NCI-H345 treated with DMSO at 0.1 percent for 48 hours (cell line): ENCODE results near the gene VAC14.

Experiments used
- DNase-seq: peaks from one replicate; lab custom pipeline; 2025; ENCODE audit not compliant: unreplicated experiment; lab: John Stamatoyannopoulos, UW

Gene VAC14

GRCh38 chr16:70786020-70786755 lies 14.8 kb downstream of the VAC14 start:
- no peak for DNase-seq

- DNase-seq: no peak
Measured at GRCh38 chr16:70784692-70785555, 16.0 kb downstream of the VAC14 start.

GRCh38 chr16:70782237-70782636 lies 18.7 kb downstream of the VAC14 start:
- DNase-seq: no peak

- no peak for DNase-seq
Measured at GRCh38 chr16:70781800-70782199, 19.2 kb downstream of the VAC14 start.

- DNase-seq: no peak
Measured at GRCh38 chr16:70780546-70780945, 20.4 kb downstream of the VAC14 start.

GRCh38 chr16:70779361-70779760 lies 21.6 kb downstream of the VAC14 start:
- DNase-seq: no peak

GRCh38 chr16:70778901-70779309 lies 22.1 kb downstream of the VAC14 start:
- no peak for DNase-seq

GRCh38 chr16:70777973-70778406 lies 23.0 kb downstream of the VAC14 start:
- no peak for DNase-seq

GRCh38 chr16:70777496-70777895 lies 23.5 kb downstream of the VAC14 start:
- DNase-seq: no peak

GRCh38 chr16:70775399-70775798 lies 25.6 kb downstream of the VAC14 start:
- no peak for DNase-seq

- DNase-seq: no peak
Measured at GRCh38 chr16:70774261-70774660, 26.7 kb downstream of the VAC14 start.

GRCh38 chr16:70772493-70772892 lies 28.5 kb downstream of the VAC14 start:
- no peak for DNase-seq

GRCh38 chr16:70770626-70771552 lies 30.1 kb downstream of the VAC14 start:
- DNase-seq: no peak

GRCh38 chr16:70770291-70770625 lies 30.7 kb downstream of the VAC14 start:
- no peak for DNase-seq

GRCh38 chr16:70769761-70770160 lies 31.2 kb downstream of the VAC14 start:
- DNase-seq: no peak

- no peak for DNase-seq
Measured at GRCh38 chr16:70769131-70769530, 31.8 kb downstream of the VAC14 start.

GRCh38 chr16:70768203-70768580 lies 32.8 kb downstream of the VAC14 start:
- DNase-seq: no peak

- no peak for DNase-seq
Measured at GRCh38 chr16:70767377-70768202, 33.4 kb downstream of the VAC14 start.

- no peak for DNase-seq
Measured at GRCh38 chr16:70766658-70767057, 34.3 kb downstream of the VAC14 start.

- DNase-seq: no peak
Measured at GRCh38 chr16:70766176-70766575, 34.8 kb downstream of the VAC14 start.
